ENCODE measurements around the gene SEC14L5.

Gene SEC14L5

DNA sequence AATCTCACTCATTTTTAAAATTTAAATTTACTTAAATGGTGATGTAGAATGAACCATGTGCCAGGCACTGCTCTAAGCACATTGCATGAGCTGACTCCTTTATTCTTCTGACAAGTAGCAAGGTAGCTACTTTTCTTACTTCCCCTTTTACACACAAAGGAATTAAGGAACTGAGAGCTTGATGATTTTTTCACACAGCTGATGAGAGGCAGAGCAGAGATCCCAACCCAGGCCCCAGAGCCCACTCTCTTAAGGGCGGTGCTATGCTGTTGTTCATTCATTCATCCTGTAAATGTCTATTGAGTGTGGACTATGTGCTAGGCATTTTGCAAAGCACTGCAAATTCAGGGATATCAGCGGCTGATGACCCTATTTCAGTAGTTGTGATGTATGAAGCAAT is 17.9 kb downstream of the SEC14L5 start:
- H3K4me3 ChIP-seq (ENCODE audit: control insufficient read depth, low read depth, low read length), result no peak overlapping the region
- no peak for DNase-seq (ENCODE audit: low read depth)
- TF ChIP-seq, protein P1, sequence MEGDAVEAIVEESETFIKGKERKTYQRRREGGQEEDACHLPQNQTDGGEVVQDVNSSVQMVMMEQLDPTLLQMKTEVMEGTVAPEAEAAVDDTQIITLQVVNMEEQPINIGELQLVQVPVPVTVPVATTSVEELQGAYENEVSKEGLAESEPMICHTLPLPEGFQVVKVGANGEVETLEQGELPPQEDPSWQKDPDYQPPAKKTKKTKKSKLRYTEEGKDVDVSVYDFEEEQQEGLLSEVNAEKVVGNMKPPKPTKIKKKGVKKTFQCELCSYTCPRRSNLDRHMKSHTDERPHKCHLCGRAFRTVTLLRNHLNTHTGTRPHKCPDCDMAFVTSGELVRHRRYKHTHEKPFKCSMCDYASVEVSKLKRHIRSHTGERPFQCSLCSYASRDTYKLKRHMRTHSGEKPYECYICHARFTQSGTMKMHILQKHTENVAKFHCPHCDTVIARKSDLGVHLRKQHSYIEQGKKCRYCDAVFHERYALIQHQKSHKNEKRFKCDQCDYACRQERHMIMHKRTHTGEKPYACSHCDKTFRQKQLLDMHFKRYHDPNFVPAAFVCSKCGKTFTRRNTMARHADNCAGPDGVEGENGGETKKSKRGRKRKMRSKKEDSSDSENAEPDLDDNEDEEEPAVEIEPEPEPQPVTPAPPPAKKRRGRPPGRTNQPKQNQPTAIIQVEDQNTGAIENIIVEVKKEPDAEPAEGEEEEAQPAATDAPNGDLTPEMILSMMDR (IDR thresholded peaks at IDR 0.05; ENCODE audit: control insufficient read depth, insufficient read depth, low read depth, low read length, missing control alignments), result no peak

DNA sequence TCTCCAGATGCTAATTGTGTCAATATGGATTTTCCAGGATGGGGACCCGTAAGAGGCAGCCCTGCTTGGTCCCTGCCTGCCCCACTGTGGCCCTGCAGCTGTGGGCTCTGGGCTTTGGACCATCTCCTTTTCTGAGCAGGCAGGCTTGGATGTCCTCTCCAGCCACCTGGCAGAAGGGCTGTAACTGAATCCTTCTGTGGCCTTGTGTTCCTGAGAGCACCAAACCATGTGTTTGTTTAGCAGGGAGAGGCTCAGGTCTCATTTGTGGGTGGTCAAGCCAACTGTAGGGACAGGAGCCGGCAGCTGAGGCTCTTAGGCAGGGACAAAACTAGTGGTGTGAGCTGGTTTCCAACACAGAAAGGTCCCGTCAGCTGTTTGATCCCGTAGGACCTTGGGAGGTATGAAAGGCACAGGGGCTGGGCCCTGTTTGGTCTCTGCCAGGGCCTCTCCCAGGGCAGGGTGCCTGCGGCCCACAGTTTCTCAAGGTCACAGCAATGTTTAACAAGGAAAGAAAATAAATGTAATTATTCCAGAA is 18.5 kb downstream of the SEC14L5 start:
- no peak for DNase-seq (ENCODE audit: low read depth)
- no peak overlapping the region for H3K4me3 ChIP-seq (ENCODE audit: control insufficient read depth, low read depth, low read length)
- TF ChIP-seq, protein P1 (IDR thresholded peaks at IDR 0.05; ENCODE audit: control insufficient read depth, insufficient read depth, low read depth, low read length, missing control alignments), result no peak

DNA sequence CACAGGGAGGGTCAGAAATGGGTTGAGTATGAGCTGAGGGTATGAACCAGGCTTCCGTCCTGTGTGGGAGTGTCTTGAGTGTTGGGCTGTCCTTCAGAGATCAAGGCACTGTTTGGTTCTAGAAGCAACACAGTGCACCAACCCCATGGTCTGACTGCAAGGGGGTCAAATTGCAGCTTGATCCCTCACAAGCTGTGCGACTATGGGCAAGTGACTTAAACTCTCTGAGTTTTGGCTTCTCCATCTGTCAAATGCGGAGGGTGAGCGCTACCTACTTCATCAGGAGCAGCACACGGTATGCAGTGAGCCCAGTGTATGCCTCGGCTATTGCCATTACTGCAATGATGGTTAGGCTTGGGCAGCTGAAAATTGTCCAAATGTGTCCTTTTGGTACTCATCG is 21.0 kb downstream of the SEC14L5 start:
- H3K4me3 ChIP-seq (ENCODE audit: control insufficient read depth, low read depth, low read length), result no peak overlapping the region
- TF ChIP-seq, protein P1 (IDR thresholded peaks at IDR 0.05; ENCODE audit: control insufficient read depth, insufficient read depth, low read depth, low read length, missing control alignments), result no peak
- DNase-seq (ENCODE audit: low read depth), result no peak

GRCh38 chr16:4979736-4980660 is 21.9 kb downstream of the SEC14L5 start:
- TF ChIP-seq, protein P1 (IDR thresholded peaks at IDR 0.05; ENCODE audit: control insufficient read depth, insufficient read depth, low read depth, low read length, missing control alignments), result no peak
- DNase-seq (ENCODE audit: low read depth), result no peak
- H3K4me3 ChIP-seq (ENCODE audit: control insufficient read depth, low read depth, low read length), result no peak overlapping the region

GRCh38 chr16:4980691-4981090 is 22.6 kb downstream of the SEC14L5 start:
- DNase-seq (ENCODE audit: low read depth), result no peak
- no peak overlapping the region for H3K4me3 ChIP-seq (ENCODE audit: control insufficient read depth, low read depth, low read length)
- TF ChIP-seq, protein P1 (IDR thresholded peaks at IDR 0.05; ENCODE audit: control insufficient read depth, insufficient read depth, low read depth, low read length, missing control alignments), result no peak

GRCh38 chr16:4981473-4981872 is 23.3 kb downstream of the SEC14L5 start:
- no peak overlapping the region for H3K4me3 ChIP-seq (ENCODE audit: control insufficient read depth, low read depth, low read length)
- TF ChIP-seq, protein P1 (IDR thresholded peaks at IDR 0.05; ENCODE audit: control insufficient read depth, insufficient read depth, low read depth, low read length, missing control alignments), result no peak
- no peak for DNase-seq (ENCODE audit: low read depth)

All from AG09309 (cell line).